KOPT-K1 (cell line): ENCODE results near the gene CAV2.

Experiments used
- H3K27ac ChIP-seq: fragments of 200-600 bp; sonication (generic); 2 replicates; pipeline ENCODE4 v1.5.1; 2016; ENCODE audit warnings: antibody characterized with exemption, mild to moderate bottlenecking, low read depth, low read length; ENCODE audit not compliant: poor library complexity, severe bottlenecking
- H3K36me3 ChIP-seq: fragments of 200-600 bp; sonication (generic); 2 replicates; pipeline ENCODE4 v1.5.1; 2017; ENCODE audit warnings: antibody characterized with exemption, mild to moderate bottlenecking, low read length, moderate library complexity; ENCODE audit not compliant: insufficient read depth
- H3K9me3 ChIP-seq: fragments of 200-600 bp; sonication (generic); 2 replicates; pipeline ENCODE4 v1.5.1; 2017; ENCODE audit warnings: antibody characterized with exemption, low read length, mild to moderate bottlenecking; ENCODE audit not compliant: insufficient read depth, poor library complexity, severe bottlenecking

The CAV2 gene

DNA sequence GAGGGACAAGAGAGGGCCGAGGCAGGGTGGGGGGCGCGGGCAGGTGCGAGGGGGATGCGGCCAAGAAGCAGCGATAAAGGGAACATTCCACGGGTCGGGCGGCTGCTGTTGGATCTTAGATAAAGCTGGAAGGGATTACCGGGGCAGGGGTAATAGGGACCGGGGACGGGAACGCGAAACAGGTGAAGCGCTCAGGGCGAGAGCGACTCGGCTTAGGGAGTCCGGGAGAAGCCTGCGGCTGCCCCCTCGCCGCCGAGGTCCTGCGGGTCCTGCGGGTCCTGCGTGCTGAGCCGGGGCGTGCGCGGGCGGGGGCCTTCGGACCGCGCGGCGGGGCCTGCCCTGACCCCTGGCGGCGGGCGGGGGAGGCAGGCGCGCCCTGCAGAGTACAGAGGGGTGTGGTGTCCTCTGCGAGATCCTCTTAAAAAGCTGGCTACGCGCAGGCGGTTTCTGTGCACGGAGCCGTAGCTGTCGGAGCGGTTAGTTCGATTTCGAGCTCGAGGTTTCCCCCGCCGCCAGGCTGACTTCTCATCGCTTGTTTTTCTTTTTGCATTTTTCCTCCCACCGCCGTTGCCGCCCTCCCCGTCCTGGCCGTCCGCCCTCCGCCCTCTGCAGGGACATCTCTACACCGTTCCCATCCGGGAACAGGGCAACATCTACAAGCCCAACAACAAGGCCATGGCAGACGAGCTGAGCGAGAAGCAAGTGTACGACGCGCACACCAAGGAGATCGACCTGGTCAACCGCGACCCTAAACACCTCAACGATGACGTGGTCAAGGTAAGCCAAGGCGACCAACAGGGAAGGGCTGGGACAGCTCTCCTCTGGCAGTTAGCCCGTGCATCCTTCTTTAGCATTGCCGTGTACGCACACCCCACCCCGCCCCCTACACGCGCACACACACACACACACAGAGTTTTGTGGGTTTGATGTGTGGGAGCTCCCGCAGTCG, 26.6 kb downstream of the CAV2 start:
- no peaks in the 10 kb centered on the region for H3K36me3 ChIP-seq
- H3K27ac ChIP-seq = no peak overlapping the region
- no peaks in the 10 kb centered on the region for H3K9me3 ChIP-seq

GRCh38 chr7:116526897-116527296, 27.4 kb downstream of the CAV2 start:
- no peaks in the 10 kb centered on the region for H3K36me3 ChIP-seq

DNA sequence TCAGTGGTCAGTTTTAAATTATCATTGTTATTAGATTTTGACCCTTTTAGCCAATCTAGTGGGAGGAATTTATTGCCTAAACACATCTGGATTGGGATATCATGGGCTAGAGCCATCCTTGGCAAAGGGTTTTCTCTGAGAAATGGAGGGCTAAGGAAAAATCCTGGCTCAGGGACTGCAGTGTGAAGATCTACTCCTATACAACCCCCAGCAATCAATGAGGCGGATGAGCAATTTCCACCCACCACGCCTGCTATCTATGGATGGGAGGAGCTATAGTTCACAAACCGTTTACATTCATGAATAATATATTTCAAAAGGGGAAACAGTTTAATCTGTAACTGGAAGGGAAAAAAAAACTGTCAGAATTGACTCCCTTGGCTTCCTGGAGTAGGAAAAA, 28.0 kb downstream of the CAV2 start:
- H3K36me3 ChIP-seq = no peaks in the 10 kb centered on the region
- H3K27ac ChIP-seq = no peak overlapping the region
- no peaks in the 10 kb centered on the region for H3K9me3 ChIP-seq

More at GRCh38 chr7:116526897-116527296, 27.4 kb downstream of the CAV2 start:
- H3K27ac ChIP-seq = no peak overlapping the region
- H3K9me3 ChIP-seq = no peaks in the 10 kb centered on the region

DNA sequence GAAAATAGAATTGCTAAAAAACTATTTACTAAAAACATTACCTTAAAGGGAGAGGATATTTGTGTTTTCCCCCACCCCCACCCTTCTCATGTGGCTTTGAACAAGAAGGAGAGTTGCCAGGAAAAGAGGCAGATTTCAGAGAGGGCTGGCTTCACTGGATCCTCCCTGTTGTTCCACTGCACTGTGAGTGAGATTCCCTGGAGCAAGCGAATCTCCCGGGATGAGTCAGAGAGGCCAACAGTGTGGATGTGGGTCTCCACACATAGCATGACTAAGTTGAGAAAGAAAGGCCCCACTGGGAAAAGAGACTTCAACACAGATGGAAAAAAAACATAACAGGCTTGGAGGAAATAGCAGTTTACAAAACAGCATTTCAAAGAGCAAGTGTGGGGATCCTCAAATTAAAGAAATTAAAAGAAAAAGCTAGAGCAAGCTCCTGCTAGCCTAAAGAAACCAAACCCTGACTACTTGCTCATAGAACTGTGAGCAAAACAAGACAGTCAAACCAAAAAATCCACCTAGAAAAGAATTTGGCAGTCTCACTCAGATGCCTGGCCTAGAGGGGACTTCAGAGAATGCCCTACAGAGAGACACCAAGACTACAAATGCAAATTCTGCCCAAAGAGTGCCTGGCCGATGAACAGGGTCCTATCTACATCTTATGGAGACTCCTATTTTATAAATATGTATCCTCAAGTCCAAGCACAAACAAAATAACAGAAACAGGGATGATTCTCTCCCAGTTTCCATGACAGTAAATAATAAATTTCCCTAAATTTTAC, 28.7 kb downstream of the CAV2 start:
- no peaks in the 10 kb centered on the region for H3K36me3 ChIP-seq
- H3K27ac ChIP-seq = no peak overlapping the region
- H3K9me3 ChIP-seq = no peaks in the 10 kb centered on the region

DNA sequence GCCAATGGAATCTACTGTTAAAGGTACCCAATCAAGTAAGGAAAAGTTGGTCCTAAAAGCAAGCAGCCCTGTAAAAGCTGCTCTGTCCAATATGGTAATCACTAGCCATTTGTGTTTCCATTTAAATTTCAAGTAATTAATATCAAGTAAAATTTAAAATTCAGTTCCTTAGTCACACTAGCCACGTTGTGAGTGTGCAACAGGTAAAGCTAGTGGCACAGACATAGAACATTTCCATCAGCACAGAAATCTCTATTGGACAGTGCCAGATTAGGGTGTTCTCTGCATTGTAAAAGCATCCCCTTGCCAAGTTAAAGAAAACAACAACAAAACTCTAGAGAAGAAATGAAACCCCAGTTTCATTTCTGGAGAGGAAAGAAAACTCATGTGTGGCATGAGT, 29.7 kb downstream of the CAV2 start:
- H3K36me3 ChIP-seq = no peaks in the 10 kb centered on the region
- no peak overlapping the region for H3K27ac ChIP-seq
- H3K9me3 ChIP-seq = no peaks in the 10 kb centered on the region

GRCh38 chr7:116530107-116530820, 30.7 kb downstream of the CAV2 start:
- no peaks in the 10 kb centered on the region for H3K9me3 ChIP-seq
- H3K27ac ChIP-seq = no peak overlapping the region
- H3K36me3 ChIP-seq = no peaks in the 10 kb centered on the region

DNA sequence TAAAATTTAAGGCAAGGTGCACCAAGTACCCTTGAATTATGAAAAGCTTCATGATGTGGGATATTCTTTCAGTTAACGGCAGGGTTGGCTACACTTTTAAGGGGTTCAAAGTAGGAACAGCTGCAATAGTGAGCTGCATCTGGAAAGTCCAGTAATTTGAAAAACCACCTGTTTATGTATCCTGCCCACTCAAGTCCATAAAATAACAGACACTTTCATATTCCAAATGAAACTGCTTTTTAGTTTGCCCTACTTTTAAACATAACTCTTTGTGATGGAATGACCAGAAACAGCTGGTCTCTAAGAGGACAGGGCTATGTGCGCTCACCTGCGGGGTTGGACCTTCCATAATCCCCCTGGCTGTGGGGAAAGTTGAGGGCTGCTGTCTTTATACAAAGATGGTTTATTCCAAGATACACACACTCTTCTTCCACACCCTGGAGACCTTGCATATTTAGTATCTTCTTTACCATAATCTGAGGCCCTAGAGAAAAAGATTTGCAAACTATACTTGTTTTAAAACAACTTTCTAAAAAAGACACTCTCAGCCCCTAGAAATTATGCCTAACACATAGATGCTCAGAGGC, 32.7 kb downstream of the CAV2 start:
- Histone ChIP-seq H3K27ac (no peak overlapping the region), H3K36me3 (no peaks in the 10 kb centered on the region), H3K9me3 (no peaks in the 10 kb centered on the region)

DNA sequence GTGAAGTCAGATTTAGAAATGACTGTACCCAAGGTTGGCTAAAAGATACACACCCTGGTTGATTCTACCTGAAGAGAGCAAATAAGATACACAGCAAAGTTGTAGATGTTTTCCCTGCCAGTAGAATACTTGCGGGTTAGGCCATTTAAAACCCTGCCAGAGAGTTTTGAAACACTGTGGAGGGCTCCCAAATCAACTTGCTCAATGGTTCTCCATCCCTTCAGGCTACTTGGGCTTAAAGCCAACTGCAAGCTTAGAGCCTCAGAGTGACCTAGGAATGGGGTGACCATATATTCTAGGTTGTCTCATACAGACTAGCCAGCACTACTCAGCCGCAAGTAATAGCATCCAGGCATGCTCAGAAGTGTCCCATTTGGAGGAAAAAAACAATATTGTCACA, 35.3 kb downstream of the CAV2 start:
- H3K9me3 ChIP-seq = peaks cover 8% of the 10 kb centered on the region
- H3K27ac ChIP-seq = no peak overlapping the region
- H3K36me3 ChIP-seq = no peaks in the 10 kb centered on the region

GRCh38 chr7:116535416-116535815, 35.9 kb downstream of the CAV2 start:
- peaks cover 8% of the 10 kb centered on the region for H3K9me3 ChIP-seq
- H3K27ac ChIP-seq = no peak overlapping the region
- no peaks in the 10 kb centered on the region for H3K36me3 ChIP-seq

DNA sequence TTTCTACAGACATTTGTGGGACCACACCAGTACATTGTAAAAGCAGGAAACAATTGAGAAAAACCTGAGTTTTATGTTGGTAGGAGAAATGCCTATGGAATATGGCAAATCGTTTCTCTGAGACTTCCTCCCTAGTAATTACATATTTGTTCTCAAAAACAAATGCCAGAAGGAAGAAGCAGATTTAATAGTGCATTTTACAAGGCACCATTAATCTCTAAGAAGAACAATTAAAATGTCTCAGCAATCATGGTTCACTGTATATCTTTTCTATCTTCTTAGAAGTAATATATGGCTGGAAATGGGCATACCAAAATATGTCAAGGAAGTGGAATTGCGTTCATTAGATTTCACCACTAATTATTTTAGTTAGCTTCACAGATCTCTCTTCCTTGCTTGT, 38.6 kb downstream of the CAV2 start:
- Histone ChIP-seq H3K9me3 (peaks cover 8% of the 10 kb centered on the region), H3K36me3 (no peaks in the 10 kb centered on the region), H3K27ac (no peak overlapping the region)

DNA sequence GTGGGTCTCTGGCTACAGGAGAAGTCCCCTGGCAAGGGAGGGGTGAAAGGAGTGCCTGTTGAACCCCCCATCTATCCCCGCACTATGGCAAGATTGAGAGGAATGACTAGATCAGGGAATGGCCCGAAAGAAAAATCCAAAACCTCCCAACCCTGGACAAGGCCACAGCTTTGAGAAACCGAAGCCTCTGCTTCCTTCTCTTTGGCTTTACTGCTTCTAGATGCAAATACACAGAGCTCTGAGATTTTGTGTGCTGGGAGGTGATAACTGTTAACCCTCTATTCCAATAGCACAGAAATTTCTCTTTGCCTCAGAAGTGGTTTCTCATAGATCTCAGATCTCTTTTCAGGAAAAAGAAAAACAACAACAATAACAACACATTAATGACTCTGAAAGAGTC, 40.3 kb downstream of the CAV2 start:
- Histone ChIP-seq H3K9me3 (peaks cover 8% of the 10 kb centered on the region), H3K27ac (no peak overlapping the region), H3K36me3 (no peaks in the 10 kb centered on the region)

- H3K36me3 ChIP-seq = no peaks in the 10 kb centered on the region
- no peak overlapping the region for H3K27ac ChIP-seq
- peaks cover 8% of the 10 kb centered on the region for H3K9me3 ChIP-seq
These were observed 41.2 kb downstream of the CAV2 start for GRCh38 chr7:116540743-116541142.

- no peak overlapping the region for H3K27ac ChIP-seq
- H3K9me3 ChIP-seq = peaks cover 8% of the 10 kb centered on the region
- no peaks in the 10 kb centered on the region for H3K36me3 ChIP-seq
These were observed 42.4 kb downstream of the CAV2 start for GRCh38 chr7:116541951-116542350.

GRCh38 chr7:116542618-116543017, 43.1 kb downstream of the CAV2 start:
- Histone ChIP-seq H3K36me3 (no peaks in the 10 kb centered on the region), H3K9me3 (peaks cover 8% of the 10 kb centered on the region), H3K27ac (no peak overlapping the region)

GRCh38 chr7:116543664-116544063, 44.1 kb downstream of the CAV2 start:
- peaks cover 6% of the 10 kb centered on the region for H3K9me3 ChIP-seq
- H3K36me3 ChIP-seq = no peaks in the 10 kb centered on the region
- no peak overlapping the region for H3K27ac ChIP-seq
